ENCODE results near the gene SYNGR4.

Gene SYNGR4

DNA sequence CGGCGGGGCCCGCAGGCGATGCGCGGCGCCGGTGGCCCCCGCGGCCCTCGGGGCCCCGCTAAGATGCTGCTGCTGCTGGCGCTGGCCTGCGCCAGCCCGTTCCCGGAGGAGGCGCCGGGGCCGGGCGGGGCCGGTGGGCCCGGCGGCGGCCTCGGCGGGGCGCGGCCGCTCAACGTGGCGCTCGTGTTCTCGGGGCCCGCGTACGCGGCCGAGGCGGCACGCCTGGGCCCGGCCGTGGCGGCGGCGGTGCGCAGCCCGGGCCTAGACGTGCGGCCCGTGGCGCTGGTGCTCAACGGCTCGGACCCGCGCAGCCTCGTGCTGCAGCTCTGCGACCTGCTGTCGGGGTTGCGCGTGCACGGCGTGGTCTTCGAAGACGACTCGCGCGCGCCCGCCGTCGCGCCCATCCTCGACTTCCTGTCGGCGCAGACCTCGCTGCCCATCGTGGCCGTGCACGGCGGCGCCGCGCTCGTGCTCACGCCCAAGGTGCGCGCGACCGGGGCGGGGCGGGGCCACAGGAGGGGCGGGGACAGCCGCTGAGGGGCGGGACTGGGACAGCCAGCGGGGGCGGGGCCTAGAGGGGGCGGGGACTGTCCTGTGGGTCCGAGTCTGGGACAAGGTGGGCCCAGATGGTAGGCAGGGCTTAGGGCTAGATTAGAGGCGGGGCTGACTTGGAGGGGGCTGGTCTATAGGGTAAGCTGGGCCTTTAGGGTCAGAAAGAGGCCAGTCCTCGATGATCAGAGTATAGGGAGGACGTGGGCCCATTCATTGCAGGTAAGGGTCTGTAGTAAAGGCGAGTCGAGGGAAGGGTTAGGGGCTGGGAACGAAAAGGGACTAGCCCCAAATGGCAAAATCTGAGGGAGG, 34.4 kb downstream of the SYNGR4 start:
- peak; percentile 72 to 77 for DNase-seq

DNA sequence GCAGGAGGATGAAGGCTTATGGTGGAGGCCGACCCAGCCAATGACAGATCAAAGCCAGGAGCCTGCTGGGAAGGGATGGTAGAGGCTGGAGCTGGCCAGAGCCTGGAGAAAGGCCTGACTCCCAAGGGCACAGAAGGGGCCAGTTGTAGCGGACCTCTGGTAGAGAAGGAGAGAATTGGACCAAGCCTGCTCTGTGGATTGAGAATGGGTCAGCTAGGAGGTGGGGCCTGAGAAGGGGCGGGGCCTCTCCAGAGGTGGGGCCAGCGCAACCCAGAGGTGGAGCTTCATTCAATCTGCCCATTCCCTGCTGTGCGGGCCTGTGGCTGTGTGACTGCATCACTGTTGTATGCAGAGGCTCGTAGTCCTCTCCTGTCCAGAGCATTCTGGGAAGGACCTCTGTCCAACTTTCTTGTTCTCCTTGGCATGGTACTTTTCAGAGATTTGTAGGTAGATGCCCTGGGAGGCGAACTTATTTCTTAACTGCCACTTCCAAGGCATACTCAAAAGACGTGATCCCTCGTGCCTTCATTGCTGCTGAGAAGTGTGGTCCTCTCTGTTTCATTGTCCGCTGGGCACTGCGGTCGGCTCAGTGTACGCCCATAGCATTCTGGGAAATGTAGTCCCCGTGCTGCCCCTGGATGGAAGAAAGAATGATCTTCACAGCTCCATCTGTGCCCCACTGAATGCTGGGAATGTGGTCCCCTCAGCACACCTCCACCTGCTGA, 36.0 kb downstream of the SYNGR4 start:
- DNase-seq, result no peak

DNA sequence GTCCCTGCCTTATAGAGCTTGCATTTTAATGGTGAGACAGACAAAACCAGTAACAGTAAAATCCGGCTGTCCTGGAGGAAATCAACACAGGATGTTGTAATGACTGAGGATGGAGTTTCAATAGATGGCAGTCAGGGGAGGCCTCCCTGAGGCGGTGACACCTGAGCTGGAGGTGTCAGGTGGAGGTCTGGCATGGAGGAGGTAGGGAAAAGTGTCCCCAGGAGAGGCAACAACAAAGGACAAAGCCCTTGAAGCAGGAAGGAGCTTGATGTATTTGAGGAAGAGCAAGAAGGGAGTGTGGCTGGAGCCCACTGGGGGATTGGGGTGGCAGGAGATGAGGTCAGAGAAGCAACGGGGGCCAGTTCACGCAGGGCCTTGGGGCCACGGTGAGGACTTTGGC, 37.1 kb downstream of the SYNGR4 start:
- no peak for DNase-seq

DNA sequence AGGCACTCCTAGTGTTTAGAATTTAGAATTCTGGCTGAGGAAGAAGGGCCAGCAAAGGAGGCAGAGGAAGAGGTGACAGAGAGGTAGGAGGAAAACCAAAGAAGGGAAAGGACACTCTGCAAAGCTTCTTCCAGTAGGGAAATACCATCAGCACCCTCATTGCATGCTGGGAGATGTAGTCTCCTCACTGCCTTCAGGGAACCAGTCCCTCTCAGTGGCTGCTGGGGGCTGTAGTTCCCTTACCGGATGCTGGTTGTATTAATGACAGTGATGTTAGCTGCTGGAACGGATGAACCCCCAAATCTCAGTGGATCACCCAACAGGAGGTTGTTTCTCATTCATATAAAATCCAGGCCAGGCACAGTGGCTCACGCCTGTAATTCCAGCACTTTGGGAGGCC, 39.4 kb downstream of the SYNGR4 start:
- no peak for DNase-seq

DNA sequence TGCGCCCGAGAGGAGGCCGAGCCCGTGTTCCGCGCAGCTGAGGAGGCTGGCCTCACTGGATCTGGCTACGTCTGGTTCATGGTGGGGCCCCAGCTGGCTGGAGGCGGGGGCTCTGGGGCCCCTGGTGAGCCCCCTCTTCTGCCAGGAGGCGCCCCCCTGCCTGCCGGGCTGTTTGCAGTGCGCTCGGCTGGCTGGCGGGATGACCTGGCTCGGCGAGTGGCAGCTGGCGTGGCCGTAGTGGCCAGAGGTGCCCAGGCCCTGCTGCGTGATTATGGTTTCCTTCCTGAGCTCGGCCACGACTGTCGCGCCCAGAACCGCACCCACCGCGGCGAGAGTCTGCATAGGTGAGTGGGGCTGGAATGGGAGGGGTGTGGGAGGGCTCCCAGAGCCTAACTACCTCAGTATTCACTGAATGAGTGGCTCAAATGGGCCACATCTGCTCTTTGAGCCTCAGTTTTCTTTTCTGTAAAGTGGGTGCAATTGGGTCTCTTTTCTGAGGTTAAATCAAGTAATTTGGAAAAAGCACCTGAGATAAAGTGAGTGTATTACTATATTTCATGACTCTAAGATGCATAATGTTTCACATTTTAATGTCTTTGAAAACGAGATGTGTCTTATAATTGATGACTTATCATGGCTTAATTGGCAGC, 41.0 kb downstream of the SYNGR4 start:
- DNase-seq, result no peak

DNA sequence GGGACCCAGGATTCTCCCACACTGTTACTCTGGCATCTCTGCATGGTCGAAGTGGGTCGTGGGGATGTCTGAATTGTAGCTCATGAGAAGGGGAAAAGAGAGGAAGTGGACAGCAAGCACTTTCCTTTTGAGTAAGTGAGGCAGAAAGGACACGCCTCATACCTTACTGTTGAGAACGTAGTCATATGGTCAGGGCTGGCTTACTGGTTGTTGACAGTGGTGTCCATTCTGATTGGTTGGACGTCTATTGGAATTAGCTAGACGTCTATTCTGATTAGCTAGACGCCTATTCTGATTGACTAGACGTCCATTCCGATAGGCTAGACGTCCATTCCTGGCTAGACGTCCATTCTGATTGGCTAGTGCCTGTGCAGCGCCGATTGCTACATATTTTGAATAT, 41.7 kb downstream of the SYNGR4 start:
- no peak for DNase-seq

DNA sequence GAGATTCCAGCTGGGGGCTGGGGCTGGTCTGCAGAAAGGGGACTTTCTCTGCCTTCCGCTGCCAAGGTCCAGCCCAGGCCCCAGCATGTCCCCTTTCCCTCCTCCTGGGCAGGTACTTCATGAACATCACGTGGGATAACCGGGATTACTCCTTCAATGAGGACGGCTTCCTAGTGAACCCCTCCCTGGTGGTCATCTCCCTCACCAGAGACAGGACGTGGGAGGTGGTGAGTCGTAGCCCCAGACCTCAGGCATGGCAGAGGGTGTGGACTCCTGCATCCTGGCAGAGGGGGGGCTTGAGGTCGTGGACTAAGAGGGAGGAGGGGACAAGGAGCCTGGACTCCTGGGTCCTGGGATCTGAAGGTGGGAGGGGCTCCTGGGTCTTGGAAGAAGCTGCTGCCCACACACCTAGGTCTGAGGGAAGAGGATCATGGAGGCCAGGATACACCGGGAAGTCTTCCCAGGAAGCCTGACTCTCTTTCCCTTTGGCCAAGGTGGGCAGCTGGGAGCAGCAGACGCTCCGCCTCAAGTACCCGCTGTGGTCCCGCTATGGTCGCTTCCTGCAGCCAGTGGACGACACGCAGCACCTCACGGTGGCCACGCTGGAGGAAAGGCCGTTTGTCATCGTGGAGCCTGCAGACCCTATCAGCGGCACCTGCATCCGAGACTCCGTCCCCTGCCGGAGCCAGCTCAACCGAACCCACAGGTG, 49.9 kb downstream of the SYNGR4 start:
- no peak for DNase-seq

DNA sequence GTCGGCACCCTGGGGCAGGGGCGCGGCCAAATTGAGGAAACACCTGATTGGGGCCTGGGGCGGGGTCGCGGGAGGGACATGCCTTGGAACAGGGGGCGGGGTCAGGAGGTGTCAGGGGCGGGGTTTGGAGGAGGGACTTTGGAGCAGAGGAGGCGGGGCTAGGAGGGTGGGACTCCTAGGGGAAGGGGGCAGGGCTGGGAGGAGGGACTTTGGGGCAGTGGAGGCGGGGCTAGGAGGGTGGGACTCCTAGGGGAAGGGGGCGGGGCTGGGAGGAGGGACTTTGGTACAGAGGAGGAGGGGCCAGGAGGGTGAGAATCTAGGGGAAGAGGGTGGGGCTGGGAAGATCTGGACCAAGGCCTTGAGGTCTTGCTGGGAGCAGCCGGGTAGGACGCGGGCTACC, 51.2 kb downstream of the SYNGR4 start:
- DNase-seq, result peak; percentile 68 to 69

DNA sequence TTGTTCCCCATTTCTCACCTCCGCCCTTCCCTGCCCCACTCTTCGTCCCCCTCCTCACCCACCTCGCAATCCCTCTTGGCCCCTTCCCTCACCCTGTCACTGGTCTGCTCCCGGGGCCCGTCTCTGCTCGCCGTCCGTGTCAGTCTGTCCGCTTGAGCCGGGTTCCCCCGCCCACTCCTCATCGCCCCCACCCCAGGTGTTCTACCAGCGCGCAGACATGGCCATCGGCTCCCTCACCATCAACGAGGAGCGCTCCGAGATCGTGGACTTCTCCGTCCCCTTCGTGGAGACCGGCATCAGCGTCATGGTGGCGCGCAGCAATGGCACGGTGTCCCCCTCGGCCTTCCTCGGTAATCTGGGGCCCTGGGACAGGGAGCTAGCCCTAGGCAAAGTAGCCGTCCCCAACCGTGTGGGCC, 51.6 kb downstream of the SYNGR4 start:
- DNase-seq, result no peak

DNA sequence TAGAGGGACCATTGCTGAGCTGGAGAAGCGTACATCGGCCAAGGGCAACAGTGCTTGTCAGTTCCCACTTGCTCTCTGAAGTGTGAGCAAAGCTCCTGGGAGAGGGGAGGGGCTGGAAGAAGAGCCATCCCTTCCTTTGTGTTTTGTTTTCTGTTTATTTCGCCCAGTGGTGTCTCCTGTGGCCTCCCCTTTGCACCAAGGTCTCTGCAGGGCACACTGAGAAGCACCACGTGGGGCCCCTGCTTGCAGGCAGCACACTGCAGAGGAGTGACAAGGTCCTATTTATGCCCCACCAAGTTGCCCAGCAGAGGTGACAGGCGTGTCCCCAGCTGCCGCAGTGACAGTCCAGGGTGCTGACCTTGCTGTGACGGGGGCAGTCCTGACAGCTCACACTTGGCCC, 53.3 kb downstream of the SYNGR4 start:
- DNase-seq, result no peak

DNA sequence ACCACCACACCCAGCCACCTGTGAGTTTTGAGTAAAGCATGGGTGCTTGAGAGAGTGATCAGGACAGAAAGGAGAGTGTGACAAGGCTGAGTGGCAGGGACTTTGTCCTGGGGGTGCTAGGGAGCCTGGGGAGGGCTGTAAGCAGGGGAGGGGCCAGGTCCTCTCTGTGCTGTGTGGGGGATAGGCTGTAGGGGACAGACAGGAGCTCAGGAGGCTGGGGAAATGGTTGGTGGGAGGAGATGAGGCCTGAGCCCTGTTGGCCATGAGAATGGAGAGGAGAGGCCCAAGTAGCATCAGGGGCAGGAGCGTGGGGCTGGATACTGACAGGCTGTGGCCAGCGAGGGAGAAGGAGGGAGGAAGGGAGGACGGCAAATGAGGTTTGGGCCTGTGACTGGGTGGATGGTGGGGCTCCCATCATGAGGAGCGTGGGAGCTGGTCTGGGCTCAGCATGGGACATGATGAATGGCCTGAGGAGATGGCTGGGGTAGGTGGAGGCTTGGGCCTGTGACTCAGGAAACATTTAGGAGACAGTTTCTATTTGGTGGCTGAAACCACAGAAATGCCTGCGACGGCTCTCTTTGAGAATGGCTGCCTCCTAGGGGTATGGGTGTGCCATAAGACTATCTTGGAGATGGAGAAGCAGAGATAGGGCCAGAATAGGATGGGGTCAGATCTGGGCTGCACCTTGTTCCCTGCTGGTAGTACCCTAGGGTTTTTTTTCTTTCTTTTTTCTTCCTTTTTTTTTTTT, 54.3 kb downstream of the SYNGR4 start:
- no peak for DNase-seq

DNA sequence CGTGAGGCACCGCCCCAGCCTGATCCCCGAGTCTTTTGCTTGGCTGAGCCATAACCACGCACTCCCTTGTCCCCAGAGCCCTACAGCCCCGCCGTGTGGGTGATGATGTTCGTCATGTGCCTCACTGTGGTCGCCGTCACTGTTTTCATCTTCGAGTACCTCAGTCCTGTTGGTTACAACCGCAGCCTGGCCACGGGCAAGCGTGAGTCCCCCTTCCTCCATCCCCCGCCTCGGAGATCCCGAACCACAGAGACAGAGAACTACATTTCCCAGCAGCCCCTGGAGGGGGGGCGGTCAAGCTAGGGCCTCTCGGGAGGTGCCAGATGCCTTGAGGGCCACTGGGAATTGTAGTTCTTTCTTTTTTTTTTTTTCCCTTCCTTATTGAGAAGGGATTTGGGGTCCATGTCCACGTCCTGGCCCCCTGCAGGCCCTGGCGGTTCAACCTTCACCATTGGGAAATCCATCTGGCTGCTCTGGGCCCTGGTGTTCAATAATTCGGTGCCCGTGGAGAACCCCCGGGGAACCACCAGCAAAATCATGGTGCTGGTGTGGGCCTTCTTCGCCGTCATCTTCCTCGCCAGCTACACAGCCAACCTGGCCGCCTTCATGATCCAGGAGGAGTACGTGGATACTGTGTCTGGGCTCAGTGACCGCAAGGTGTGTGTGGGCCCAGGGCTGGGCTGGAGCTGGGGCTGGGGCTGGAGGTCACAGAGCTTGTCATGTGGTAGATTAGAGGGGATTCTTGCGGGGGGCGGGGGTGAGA, 55.2 kb downstream of the SYNGR4 start:
- peak; percentile 61 to 66 for DNase-seq

DNA sequence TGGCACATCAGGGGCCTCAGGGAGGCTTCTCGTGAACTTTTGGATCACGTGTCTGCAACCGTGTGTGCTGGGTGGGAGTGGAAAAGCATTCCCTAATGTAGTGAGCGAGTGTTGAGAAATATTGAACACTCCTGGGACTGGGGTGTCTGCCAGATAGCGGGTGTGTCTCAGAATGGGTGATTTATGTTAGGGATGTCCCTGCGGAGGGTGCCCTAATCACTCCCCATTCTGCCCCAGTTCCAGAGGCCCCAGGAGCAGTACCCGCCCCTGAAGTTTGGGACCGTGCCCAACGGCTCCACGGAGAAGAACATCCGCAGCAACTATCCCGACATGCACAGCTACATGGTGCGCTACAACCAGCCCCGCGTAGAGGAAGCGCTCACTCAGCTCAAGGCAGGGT, 57.4 kb downstream of the SYNGR4 start:
- DNase-seq, result no peak

DNA sequence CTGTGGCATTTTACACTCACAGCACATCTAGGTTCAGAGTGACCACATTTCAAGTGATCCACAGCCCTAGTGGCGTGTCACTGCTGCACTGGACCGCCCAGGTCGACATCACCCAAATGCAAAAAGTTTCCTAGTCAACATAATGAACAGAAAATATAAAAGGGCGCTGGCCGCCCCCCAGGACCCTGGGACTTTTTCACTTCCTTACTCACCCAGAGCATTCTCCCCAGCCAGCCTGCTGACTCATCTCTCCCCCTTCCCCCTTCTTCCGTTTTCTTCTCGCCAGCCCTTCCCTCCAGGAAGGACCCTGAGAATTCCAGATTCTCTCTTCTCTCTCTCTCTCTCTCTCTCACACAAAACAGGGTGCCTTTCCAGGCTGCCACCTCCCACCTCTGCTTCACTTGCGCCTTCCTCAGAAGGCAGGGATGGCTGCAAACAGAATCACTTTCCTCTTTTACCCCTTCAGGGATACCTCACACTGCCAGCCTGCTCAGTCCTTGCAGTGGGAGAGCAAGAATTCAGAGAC, 60.6 kb downstream of the SYNGR4 start:
- DNase-seq, result no peak
